Stimulated activated naive CD8-positive, alpha-beta T cell treated with anti-CD3 and anti-CD28 coated beads, Interleukin-15, amount 100 ng/mL, for 72 hours (primary cell): ENCODE measurements around the gene ACACA.

ENCODE experiments used
- ATAC-seq: fragments of 150-1000 bp; cut with Tn5 transposase; 2 replicates; pipeline ENCODE4 v1.10.0; 2021; ENCODE audit warnings: mild to moderate bottlenecking, moderate library complexity
- DNase-seq, 2 donors: peaks; one replicate each; pipeline ENCODE4 v3.0.0; 2021 to 2022
- H3K27ac Mint-ChIP-seq, 2 donors: one replicate each; pipeline ENCODE4 v1.8.0; 2022; ENCODE audit warnings: mild to moderate bottlenecking in 2 of 2, mixed read lengths in 2 of 2, moderate library complexity in 2 of 2
- H3K27me3 Mint-ChIP-seq: one replicate; pipeline ENCODE4 v1.8.0; 2022; ENCODE audit warnings: mixed read lengths
- H3K4me1 Mint-ChIP-seq: one replicate; pipeline ENCODE4 v1.8.0; 2022; ENCODE audit warnings: mild to moderate bottlenecking, mixed read lengths
- H3K4me3 Mint-ChIP-seq, 2 donors: one replicate each; pipeline ENCODE4 v1.8.0; 2022; ENCODE audit warnings: mild to moderate bottlenecking in 2 of 2, mixed read lengths in 2 of 2, moderate library complexity in 1 of 2
- H3K9me3 Mint-ChIP-seq, 2 donors: one replicate each; pipeline ENCODE4 v1.8.0; 2022; ENCODE audit warnings: mixed read lengths in 2 of 2

Gene ACACA

DNA sequence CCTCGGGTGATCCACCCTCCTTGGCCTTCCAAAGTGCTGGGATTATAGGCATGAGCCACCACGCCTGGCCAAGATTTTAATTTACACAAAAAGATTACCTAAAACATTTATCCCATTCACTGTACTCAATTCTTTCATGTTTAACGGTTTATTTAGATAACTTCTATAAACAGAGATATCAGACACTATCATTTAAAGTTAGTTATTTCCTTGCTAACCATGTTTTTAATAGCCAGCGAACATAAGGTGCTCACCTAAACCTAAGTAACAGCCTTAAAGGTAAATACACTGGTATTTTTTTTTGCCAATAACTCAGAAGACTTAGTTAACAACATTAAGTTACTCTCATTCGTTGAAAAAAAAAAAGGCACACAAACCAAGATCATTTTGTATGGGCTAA, 112.9 kb downstream of the ACACA start:
- Mint-ChIP-seq H3K4me1 (peaks cover 7% of the 10 kb centered on the region), H3K4me3 (no peak overlapping the region), H3K9me3 (no peaks in the 10 kb centered on the region), H3K27me3 (no peaks in the 10 kb centered on the region), H3K27ac (no peak overlapping the region)
- ATAC-seq, result no peak
- DNase-seq, result no peak

DNA sequence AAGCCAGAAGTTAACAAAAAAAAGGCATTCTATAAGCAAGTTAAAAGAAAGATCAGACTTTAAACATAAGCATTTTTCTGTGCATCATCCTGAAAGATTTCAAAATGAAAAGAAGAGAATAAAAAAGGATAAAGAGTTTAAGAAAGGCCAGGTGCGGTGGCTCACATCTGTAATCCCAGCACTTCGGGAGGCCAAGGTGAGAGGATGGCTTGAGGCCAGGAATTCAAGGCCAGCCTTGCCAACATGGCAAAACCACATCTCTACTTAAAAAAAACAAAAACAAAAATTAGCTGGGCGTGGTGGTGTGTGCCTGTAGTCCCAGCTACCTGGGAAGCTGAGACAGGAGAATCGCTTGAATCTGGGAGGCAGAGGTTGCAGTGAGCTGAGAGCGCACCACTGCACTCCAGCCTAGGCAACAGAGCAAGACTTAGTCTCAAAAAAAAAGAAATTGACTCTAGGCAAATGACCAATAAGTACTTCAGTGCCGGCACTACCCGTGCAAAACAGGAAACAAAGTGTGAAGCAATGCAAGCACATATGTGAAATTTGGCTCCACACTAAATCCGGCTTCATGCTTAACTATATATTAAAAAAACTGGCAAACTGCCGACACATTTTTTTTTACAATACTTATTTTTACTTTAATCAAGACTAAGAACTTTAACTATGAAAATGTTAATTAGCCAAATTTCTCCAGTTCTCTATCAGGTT, 114.1 kb downstream of the ACACA start:
- Mint-ChIP-seq H3K9me3 (no peaks in the 10 kb centered on the region), H3K4me1 (peaks cover 7% of the 10 kb centered on the region), H3K4me3 (no peak overlapping the region), H3K27ac (peak overlapping the region in 1 of 2 donors; percentile 34), H3K27me3 (no peaks in the 10 kb centered on the region)
- DNase-seq (no peak), ATAC-seq (no peak)

DNA sequence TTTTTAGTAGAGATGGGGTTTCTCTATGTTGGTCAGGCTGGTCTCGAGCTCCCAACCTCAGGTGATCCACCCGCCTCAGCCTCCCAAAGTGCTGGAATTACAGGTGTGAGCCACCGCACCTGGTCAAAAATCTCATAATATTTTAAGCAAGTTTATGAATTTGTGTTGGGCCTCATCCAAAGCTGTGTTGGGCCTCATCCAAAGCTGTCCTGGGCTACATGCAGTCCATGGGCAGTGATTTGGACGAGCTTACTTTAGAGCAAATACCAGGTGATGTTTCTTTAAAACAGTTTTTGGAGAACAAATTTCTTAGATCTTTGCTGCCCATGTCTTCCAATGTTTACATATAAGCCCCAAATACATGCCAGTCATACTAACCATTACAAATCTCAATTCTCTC, 115.3 kb downstream of the ACACA start:
- DNase-seq, result no peak
- Mint-ChIP-seq H3K9me3 (no peaks in the 10 kb centered on the region), H3K4me3 (no peak overlapping the region), H3K4me1 (peaks cover 7% of the 10 kb centered on the region), H3K27me3 (no peaks in the 10 kb centered on the region), H3K27ac (no peak overlapping the region)
- ATAC-seq, result no peak

DNA sequence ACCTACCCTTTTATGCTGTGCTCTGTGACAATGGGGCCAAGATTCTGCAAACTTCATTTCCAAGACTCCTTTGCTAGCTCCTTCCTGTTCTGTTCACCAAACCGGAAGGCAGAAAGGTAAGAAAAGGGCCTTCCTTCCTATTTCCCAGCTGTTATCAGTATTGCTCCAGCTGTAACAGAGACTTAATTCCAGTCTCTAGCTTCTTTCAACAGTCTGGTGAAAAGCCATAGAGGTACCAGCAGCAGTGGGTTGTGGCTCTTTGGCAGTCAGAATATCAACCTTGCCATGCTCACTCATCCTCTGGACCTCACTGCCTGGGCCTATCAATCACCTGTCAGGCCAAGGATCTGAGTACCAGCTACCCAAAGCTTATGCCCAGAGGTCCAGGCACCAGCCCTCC, 120.2 kb downstream of the ACACA start:
- Mint-ChIP-seq H3K9me3 (no peaks in the 10 kb centered on the region), H3K4me1 (no peaks in the 10 kb centered on the region), H3K4me3 (no peak overlapping the region), H3K27ac (no peak overlapping the region), H3K27me3 (no peaks in the 10 kb centered on the region)
- no peak for ATAC-seq
- no peak for DNase-seq

DNA sequence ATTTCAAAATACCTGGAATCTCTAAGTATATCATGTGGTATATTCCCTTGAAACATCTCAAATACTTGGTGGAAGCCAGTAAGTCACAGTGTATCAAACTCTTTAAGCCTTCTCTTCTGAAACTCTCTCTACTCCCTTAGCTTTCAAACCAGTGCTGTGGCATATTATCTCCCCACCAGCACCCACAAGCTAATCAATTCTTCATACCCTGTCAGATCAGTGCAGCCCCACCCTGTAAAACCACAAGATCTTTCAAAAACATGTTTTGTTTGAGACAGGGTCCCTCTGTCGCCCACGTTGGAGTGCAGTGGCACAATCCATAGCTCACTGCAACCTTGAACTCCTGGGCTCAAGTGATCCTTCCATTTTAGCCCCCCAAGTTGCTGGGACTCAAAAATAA, 122.4 kb downstream of the ACACA start:
- H3K27ac Mint-ChIP-seq, result no peak overlapping the region
- no peaks in the 10 kb centered on the region for H3K4me1 Mint-ChIP-seq
- H3K4me3 Mint-ChIP-seq, result no peak overlapping the region
- DNase-seq, result no peak
- H3K27me3 Mint-ChIP-seq, result no peaks in the 10 kb centered on the region
- H3K9me3 Mint-ChIP-seq, result no peaks in the 10 kb centered on the region
- ATAC-seq, result no peak

DNA sequence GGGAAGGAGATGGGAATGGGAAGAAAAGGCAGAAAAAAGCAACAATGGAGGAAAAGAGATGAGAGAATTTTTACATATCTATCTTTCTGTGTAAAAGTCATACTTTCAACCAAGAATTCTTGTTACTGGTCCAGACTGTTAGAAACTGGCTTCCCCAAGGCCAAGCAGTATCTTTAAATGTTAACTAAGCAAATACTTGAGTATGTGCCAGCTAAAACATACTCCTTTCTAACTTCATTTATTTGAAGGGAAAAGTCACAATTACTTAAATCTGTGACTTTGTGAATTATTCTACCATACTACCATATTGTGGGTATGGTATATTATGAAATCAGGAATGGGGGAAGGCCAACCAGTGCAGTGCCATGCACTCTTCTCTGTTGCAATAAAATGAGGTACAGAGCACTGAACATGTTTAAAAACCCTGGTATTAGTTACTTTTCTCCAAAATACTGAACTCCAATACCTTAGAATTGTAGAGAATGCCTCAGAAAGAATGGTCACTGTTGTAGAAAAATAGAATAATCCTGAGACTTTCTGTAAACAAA, 123.1 kb downstream of the ACACA start:
- DNase-seq (no peak), ATAC-seq (no peak)
- Mint-ChIP-seq H3K4me1 (no peaks in the 10 kb centered on the region), H3K4me3 (no peak overlapping the region), H3K27ac (no peak overlapping the region), H3K9me3 (no peaks in the 10 kb centered on the region), H3K27me3 (no peaks in the 10 kb centered on the region)

DNA sequence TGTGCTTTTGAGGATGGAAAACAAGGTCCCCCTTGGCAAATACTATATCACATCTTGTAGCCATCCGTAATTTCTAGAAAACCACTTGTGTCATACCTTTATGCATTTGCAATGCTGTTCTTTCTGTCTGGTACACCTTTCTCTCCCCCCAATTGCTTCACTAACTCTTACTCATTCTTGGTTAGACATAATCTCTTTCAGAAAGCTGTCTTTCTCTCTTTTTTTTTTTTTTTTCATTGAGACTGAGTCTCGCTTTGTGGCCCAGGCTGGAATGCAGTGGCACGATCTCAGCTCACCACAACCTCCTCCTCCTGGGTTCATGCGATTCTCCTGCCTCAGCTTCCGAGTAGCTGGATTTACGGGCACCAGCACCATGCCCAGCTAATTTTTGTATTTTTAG, 125.8 kb downstream of the ACACA start:
- H3K27me3 Mint-ChIP-seq, result no peaks in the 10 kb centered on the region
- ATAC-seq (no peak), DNase-seq (no peak)
- no peaks in the 10 kb centered on the region for H3K9me3 Mint-ChIP-seq
- no peak overlapping the region for H3K4me3 Mint-ChIP-seq
- H3K4me1 Mint-ChIP-seq, result peaks cover 6% of the 10 kb centered on the region
- peak overlapping the region in 1 of 2 donors; percentile 37 for H3K27ac Mint-ChIP-seq

DNA sequence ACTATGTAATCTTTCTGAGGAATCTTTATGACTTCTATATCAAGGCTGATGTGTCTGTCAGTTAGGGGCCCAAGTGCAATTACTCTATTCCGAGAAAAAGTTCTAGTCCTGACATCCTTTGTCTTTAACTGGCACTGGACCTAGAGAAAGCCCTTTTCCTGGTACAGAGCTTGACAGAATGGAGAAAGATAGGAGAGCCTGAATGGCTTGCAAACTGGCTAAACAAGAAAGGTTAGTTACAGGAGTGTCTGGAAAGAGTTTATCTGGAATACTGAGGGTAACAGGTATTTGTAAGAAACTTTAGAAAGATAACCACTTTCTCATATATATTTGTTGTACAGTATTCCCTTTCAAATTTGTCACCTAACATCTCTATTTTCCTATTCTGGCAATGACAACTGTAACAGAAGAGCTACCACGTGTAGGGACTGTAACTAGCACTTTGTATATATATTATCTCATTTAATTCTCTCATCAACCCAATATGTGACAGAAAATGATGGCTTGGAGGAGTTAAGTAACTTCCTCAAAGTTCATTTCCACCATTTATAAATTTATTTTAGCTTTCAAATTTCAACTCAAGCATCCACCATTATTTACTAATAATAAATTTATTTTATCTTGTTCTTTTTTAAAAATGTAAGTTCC, 128.3 kb downstream of the ACACA start:
- Mint-ChIP-seq H3K27ac (no peak overlapping the region), H3K4me1 (peaks cover 6% of the 10 kb centered on the region), H3K27me3 (no peaks in the 10 kb centered on the region), H3K9me3 (no peaks in the 10 kb centered on the region), H3K4me3 (no peak overlapping the region)
- DNase-seq, result no peak
- ATAC-seq, result no peak

DNA sequence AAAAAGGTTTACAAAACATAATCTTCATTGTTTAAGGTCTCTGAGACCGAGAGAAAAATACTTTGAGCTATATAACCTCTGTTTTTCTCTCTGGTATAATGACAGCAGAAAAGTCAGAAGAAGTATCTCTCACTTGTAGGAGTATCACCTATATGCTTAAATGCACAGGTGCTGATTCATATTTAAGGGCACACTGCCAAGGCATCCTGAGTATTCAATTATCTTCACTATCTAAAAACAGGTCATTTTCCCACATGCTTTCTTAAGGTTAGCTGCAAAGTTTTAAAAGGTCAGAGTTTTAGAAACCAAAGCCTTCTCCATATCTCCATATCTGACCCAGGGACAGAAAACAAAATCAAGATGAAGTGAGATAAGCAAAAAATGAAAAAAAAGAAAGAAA, 130.2 kb downstream of the ACACA start:
- Mint-ChIP-seq H3K27me3 (no peaks in the 10 kb centered on the region), H3K4me3 (no peak overlapping the region), H3K9me3 (no peaks in the 10 kb centered on the region), H3K4me1 (peaks cover 6% of the 10 kb centered on the region), H3K27ac (peak overlapping the region in 1 of 2 donors; percentile 8)
- DNase-seq (no peak), ATAC-seq (no peak)

DNA sequence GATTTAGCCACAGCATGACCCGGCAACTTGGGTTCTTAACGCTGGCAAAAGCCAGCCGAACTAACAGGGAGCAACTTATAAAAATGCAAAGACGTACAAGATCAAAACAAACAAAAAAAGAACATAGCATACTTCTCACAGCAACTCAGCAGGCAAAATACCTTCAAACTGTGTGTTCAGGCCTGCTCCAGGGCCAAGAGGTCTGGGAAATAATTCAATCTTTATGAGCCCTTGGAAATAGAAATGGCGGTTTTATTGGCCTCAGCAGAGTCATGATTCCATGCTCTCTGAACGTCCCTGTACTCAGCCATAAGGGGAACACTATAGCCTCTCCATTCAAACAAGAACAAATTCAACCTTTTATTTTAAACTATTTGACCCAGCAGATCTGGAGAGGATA, 132.2 kb downstream of the ACACA start:
- no peaks in the 10 kb centered on the region for H3K27me3 Mint-ChIP-seq
- ATAC-seq (no peak), DNase-seq (no peak)
- peaks cover 6% of the 10 kb centered on the region for H3K4me1 Mint-ChIP-seq
- no peak overlapping the region for H3K4me3 Mint-ChIP-seq
- H3K9me3 Mint-ChIP-seq, result no peaks in the 10 kb centered on the region
- H3K27ac Mint-ChIP-seq, result no peak overlapping the region

DNA sequence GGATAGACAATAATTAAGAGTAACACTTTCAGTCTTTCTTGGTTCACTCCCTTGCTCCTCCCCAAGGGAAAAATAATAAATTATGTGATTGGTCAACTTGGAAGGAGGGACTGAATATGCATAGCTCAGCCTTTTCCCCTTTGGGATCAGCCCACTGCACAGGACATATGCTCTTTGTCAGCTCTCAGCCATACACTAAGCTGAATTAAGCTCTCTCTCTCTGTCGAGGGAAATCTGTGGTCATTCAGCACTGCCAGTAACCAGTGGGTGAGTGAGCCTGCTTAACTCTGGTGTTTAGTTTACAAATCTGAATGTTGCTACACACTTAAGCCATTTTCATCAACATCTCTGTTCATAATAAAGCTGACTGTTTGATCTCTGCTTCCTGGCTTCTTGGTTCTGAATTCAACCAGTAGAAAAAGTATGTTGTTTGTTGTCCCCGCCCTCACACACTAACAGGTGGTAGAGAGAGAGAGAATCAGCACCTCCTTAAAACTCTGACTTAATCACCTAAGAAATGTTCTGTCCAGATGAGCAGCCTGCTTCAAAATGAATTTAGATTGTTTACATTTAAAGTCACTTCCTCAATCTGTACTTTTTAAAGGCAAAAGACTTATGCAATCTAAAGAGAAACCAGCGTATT, 133.1 kb downstream of the ACACA start:
- no peaks in the 10 kb centered on the region for H3K27me3 Mint-ChIP-seq
- H3K9me3 Mint-ChIP-seq, result no peaks in the 10 kb centered on the region
- H3K27ac Mint-ChIP-seq, result no peak overlapping the region
- DNase-seq (no peak), ATAC-seq (no peak)
- H3K4me3 Mint-ChIP-seq, result no peak overlapping the region
- peaks cover 6% of the 10 kb centered on the region for H3K4me1 Mint-ChIP-seq

DNA sequence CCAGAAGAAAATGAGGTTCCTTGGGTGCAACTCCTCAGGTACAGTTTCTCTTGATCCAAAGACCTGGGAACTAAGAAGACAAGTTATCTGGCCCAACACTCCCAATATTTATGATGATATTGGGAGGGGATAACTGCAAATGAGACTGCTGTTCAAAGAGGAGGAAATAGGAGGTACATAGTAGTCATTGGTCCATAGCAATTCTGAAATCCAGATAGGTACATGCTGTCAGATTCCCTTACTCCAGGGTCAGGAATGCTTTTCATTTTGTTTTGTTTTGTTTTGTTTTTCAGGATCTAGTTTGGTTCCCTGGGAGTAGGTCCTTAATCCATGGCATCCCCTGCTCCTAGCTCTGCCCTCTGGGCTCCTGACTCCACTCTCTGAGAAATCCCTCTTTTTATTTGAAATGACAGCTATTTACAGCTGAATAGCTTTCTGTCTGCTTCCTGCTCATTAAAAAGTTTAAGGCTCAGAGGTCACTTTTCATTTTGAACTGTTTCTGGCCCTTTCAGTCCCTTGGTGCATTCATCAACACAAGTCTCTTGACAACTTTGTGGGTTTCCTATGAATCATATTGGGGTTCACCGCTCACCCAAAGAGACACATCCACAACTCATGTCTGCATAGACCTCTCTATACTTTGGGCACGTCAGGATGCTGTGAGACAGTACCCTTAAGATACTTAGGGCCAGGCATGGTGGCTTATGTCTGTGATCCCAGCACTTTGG, 141.0 kb downstream of the ACACA start:
- H3K4me1 Mint-ChIP-seq, result no peaks in the 10 kb centered on the region
- DNase-seq (no peak), ATAC-seq (no peak)
- H3K9me3 Mint-ChIP-seq, result peaks cover 13 to 17% of the 10 kb centered on the region in 2 donors
- no peak overlapping the region for H3K27ac Mint-ChIP-seq
- H3K27me3 Mint-ChIP-seq, result no peaks in the 10 kb centered on the region
- H3K4me3 Mint-ChIP-seq, result no peak overlapping the region

DNA sequence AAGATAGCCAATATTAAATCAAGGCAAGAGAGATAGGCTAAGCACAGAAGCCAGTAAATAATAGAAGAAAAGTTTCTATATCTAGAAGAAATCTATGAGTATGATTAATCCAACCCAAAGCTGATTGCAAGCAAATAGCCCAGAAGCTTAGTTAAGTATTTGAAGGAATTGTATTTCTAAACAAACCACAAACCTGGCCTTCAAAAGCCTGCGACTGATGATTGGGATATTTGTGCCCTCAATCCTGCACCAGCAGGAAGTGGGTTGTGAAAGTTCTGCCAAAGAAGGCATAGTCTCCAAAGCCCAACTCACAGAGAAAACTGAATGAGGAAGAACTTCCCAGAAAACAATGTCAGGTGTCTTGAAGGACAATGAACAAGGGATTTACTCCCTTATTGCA, 145.3 kb downstream of the ACACA start:
- H3K9me3 Mint-ChIP-seq, result peaks cover 0 to 9% of the 10 kb centered on the region in 2 donors
- H3K27ac Mint-ChIP-seq, result no peak overlapping the region
- H3K27me3 Mint-ChIP-seq, result no peaks in the 10 kb centered on the region
- no peaks in the 10 kb centered on the region for H3K4me1 Mint-ChIP-seq
- DNase-seq (no peak), ATAC-seq (no peak)
- H3K4me3 Mint-ChIP-seq, result no peak overlapping the region

DNA sequence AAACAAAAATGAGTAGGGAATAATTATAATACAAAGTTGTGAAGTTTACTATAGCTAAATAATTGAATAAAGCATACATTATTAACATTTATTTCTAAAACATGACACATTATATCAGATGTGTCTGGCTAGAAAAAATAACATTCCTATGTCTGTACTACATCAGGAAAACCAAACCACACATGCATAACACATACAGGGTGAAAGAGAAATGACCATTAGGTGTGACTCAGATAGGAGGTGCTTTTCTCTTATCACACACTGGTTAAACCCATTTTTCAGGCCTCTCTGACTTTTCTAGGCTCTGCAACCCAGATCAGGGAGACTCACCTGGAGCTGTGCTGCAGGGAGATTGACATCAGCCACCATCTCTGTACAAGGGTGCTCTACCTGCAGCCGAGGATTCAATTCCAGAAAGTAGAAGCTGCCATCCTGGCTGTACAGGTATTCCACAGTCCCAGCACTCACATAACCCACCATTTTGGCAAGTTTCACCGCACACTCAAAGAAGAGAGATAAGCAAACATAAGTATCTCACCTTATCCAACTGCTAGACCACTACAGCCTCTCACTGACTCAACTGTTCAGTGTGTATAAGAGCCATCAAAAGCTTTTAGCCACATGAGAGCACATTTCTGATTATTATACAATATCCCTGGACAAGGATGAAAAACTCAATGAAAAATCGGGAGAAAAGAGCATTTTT, 147.5 kb downstream of the ACACA start:
- no peaks in the 10 kb centered on the region for H3K4me1 Mint-ChIP-seq
- H3K27ac Mint-ChIP-seq, result no peak overlapping the region
- H3K4me3 Mint-ChIP-seq, result no peak overlapping the region
- DNase-seq, result no peak
- ATAC-seq, result no peak
- no peaks in the 10 kb centered on the region for H3K9me3 Mint-ChIP-seq
- H3K27me3 Mint-ChIP-seq, result no peaks in the 10 kb centered on the region

DNA sequence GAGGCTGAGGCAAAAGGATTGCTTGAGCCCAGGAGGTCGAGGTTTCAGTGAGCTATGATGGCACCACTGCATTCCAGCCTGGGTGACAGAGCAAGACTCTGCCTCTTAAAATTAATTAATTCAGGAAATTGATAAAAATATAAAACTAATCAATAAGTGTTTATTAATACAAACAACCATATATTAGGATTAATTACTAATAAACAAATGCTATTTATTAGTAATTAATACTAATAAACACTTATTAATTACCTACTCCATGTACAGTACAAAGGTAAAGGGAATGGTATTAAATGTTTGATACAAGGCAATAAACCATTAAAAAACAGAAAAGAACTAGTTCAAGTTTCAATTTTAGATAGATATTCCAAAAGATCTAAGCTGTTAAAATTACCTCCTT, 150.0 kb downstream of the ACACA start:
- Mint-ChIP-seq H3K27me3 (no peaks in the 10 kb centered on the region), H3K27ac (no peak overlapping the region), H3K9me3 (no peaks in the 10 kb centered on the region)

More for the DNA sequence above, 150.0 kb downstream of the ACACA start:
- Mint-ChIP-seq H3K4me3 (no peak overlapping the region), H3K4me1 (no peaks in the 10 kb centered on the region)
- DNase-seq (no peak), ATAC-seq (no peak)
